Ishikawa (cell line): ENCODE data around the gene RGS7.

Experiments
- CEBPB ChIP-seq: IDR thresholded peaks from 2 replicates; pipeline ENCODE4 v1.6.1; 2012
- CREB1 ChIP-seq: IDR thresholded peaks from 2 replicates; pipeline ENCODE4 v1.6.1; 2012; ENCODE audit warnings: low read depth
- EGR1 ChIP-seq: IDR thresholded peaks from 2 replicates; pipeline ENCODE4 v1.6.1; 2012
- EP300 ChIP-seq: IDR thresholded peaks from 2 replicates; pipeline ENCODE4 v1.6.1; 2012; ENCODE audit warnings: borderline replicate concordance
- FOXM1 ChIP-seq: IDR thresholded peaks from 2 replicates; pipeline ENCODE4 v1.6.1; 2012; ENCODE audit warnings: low read depth, borderline replicate concordance
- NFIC ChIP-seq: IDR thresholded peaks from 2 replicates; pipeline ENCODE4 v1.6.1; 2012
- RAD21 ChIP-seq: IDR thresholded peaks from 2 replicates; pipeline ENCODE4 v1.6.1; 2012; ENCODE audit warnings: low read depth
- TAF1 ChIP-seq: IDR thresholded peaks from 2 replicates; pipeline ENCODE4 v1.6.1; 2012; ENCODE audit warnings: low read depth, mild to moderate bottlenecking
- TCF12 ChIP-seq: IDR thresholded peaks from 2 replicates; pipeline ENCODE4 v1.6.1; 2012; ENCODE audit warnings: low read depth
- TEAD4 ChIP-seq: IDR thresholded peaks from 2 replicates; pipeline ENCODE4 v1.6.1; 2012
- YY1 ChIP-seq: IDR thresholded peaks from 2 replicates; pipeline ENCODE4 v1.6.1; 2012; ENCODE audit warnings: low read depth
- ZBTB7A ChIP-seq: IDR thresholded peaks from 2 replicates; pipeline ENCODE4 v1.6.1; 2012; ENCODE audit warnings: low read depth
- TF ChIP-seq, protein P1 (sequence below): IDR thresholded peaks from 2 replicates; pipeline ENCODE4 v1.6.1; 2012
- TF ChIP-seq, protein P2 (sequence below): IDR thresholded peaks from 2 replicates; pipeline ENCODE4 v1.6.1; 2012
- TF ChIP-seq, protein P3 (sequence below): IDR thresholded peaks from 2 replicates; pipeline ENCODE4 v1.6.1; 2012; ENCODE audit warnings: low read depth, mild to moderate bottlenecking

The RGS7 gene

DNA sequence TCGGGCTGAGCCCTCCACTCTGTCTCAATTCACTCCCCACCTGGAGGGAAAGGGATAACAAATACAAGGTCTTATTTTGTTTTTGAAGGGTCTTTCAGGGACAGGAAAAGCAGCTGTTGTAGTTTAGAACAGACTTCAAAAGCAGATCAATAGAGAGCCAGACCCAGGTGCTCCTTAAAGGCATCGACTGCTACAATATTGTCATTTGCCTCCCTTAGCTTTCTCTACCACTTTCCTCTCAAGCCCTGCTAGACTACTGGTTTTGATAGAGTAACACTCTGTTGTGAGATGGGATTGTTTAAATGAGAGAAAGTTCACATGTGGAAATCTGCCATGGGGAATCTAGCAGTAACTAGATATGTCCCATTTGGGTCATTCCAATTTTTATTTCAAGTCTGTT, 24.0 kb downstream of the RGS7 start:
- TF ChIP-seq, protein P1, sequence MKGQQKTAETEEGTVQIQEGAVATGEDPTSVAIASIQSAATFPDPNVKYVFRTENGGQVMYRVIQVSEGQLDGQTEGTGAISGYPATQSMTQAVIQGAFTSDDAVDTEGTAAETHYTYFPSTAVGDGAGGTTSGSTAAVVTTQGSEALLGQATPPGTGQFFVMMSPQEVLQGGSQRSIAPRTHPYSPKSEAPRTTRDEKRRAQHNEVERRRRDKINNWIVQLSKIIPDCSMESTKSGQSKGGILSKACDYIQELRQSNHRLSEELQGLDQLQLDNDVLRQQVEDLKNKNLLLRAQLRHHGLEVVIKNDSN: no peak
- TF ChIP-seq CREB1 (no peak), RAD21 (no peak), CEBPB (no peak), FOXM1 (no peak), EGR1 (no peak), TCF12 (no peak), ZBTB7A (no peak), YY1 (no peak)
- TF ChIP-seq, protein P2, sequence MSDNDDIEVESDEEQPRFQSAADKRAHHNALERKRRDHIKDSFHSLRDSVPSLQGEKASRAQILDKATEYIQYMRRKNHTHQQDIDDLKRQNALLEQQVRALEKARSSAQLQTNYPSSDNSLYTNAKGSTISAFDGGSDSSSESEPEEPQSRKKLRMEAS: no peak
- TF ChIP-seq, protein P3, sequence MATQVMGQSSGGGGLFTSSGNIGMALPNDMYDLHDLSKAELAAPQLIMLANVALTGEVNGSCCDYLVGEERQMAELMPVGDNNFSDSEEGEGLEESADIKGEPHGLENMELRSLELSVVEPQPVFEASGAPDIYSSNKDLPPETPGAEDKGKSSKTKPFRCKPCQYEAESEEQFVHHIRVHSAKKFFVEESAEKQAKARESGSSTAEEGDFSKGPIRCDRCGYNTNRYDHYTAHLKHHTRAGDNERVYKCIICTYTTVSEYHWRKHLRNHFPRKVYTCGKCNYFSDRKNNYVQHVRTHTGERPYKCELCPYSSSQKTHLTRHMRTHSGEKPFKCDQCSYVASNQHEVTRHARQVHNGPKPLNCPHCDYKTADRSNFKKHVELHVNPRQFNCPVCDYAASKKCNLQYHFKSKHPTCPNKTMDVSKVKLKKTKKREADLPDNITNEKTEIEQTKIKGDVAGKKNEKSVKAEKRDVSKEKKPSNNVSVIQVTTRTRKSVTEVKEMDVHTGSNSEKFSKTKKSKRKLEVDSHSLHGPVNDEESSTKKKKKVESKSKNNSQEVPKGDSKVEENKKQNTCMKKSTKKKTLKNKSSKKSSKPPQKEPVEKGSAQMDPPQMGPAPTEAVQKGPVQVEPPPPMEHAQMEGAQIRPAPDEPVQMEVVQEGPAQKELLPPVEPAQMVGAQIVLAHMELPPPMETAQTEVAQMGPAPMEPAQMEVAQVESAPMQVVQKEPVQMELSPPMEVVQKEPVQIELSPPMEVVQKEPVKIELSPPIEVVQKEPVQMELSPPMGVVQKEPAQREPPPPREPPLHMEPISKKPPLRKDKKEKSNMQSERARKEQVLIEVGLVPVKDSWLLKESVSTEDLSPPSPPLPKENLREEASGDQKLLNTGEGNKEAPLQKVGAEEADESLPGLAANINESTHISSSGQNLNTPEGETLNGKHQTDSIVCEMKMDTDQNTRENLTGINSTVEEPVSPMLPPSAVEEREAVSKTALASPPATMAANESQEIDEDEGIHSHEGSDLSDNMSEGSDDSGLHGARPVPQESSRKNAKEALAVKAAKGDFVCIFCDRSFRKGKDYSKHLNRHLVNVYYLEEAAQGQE: no peak

DNA sequence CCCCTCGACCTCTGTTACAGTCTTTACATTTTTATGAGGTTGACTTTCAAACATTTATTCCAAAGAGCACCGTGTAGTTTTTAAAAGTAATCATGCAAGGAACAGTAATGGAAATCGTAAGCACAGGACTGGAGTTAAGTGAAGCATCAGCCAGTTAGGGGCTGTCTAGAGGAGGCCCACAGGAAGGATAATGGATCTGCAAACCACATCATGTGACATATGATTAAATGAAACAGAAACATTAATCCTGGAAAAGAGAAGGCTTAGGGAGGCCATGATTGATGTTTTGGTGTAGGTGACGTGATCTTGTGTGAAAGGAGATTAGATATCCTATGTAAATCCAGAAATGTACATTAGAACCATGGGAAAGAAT, 25.0 kb downstream of the RGS7 start:
- TF ChIP-seq NFIC: no peak
- TF ChIP-seq, protein P2: no peak
- TF ChIP-seq RAD21: no peak
- TF ChIP-seq TAF1: no peak
- TF ChIP-seq TEAD4: no peak
- TF ChIP-seq YY1: no peak
- no peak for TF ChIP-seq EP300
- TF ChIP-seq, protein P3: no peak
- TF ChIP-seq EGR1: no peak
- no peak for TF ChIP-seq CREB1
- no peak for TF ChIP-seq FOXM1

DNA sequence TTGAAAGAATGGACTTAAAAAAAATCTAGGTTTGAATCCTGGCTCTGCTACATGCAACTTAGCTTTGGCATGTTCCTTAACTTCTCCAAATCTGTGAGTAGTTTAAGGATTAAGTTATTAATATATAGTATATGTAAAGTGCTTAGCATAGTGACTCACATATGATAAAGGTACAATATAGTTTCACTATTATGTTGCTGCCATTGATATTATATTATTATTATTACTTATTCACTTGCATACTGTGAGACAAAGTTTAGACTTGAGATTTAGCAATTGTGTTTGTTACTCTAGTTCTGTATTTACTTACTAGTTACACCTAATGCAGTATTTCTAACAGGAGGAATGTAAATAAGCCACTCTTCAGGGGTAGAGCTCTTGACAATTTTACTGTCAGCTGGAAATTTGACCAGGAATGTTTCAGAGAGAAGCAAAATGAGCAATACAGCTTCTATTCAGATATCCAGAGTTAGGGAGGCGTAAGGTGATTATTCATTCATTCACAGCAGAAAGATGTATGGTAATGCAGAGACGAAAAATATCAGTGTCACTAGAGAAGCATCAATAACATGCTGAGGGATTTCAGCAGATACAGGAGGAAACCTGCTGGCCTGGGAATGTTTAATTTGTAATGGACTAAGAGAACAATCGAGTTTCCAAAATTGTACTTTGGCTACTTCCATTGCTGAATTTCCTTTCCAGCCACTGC, 25.5 kb downstream of the RGS7 start:
- no peak for TF ChIP-seq TCF12
- TF ChIP-seq RAD21: no peak
- no peak for TF ChIP-seq EP300
- TF ChIP-seq CREB1: no peak
- TF ChIP-seq NFIC: no peak

DNA sequence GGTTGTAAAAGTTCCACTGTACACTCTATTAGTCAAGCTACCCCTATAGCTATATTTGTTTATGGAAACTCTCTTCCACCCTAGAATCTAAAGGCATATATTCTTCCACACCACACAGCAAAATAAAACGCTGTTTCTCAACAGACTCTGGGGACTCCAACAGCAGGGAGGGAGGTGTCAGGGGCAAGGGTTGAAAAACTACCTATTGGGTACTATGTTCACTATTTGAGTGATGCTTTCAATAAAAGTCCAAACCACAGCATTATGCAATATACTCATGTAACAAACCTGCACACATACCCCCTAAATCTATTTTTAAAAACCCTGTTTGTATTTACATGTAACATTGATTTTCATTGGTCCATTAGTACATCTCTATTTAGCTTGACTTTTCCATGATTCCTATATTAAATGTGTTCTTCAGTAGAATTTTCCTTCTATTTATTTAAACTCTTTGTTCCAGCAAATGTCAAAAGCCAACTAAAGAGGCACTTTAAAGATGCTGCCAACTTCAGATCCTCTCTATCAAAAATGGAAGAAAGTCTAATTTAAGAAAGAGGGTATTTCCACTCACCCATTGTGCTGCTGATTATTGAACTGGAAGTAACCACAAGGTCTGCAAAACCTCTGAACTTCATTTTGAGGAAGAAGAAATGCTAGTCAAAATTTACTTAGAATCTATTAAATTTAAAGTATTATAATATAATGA, 26.2 kb downstream of the RGS7 start:
- TF ChIP-seq TAF1: no peak
- TF ChIP-seq EGR1: no peak
- no peak for TF ChIP-seq TEAD4
- no peak for TF ChIP-seq EP300
- TF ChIP-seq CEBPB: no peak
- TF ChIP-seq, protein P3: no peak
- no peak for TF ChIP-seq FOXM1

DNA sequence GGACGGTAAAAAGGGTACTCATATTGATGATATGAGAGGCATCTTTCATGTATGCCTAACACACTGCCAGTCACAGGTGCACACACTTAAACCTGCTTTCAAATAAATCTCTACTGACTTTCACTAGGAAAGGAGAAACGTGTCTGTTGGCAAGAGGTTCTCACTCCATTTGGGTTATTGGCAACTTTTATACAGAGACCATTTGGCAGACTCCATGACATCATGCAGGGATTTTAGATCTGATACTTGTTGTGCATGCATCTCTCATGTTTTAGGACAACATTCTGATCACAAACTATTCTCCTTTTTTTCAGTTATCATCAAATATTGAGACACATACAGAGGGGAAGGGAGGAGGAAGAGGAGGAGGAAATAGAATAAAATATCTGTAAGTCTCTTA, 31.5 kb downstream of the RGS7 start:
- TF ChIP-seq EP300 (no peak), ZBTB7A (no peak), NFIC (no peak), FOXM1 (no peak), TAF1 (no peak)
